Activated T-cell treated with anti-CD3 and anti-CD28 coated beads, Interleukin-2, amount 50 U/mL, for 1 hour (primary cell): ENCODE results near the gene SLC38A7.

Source experiments
- DNase-seq: peaks from one replicate; pipeline ENCODE4 v3.0.0-alpha.2; 2020

Gene SLC38A7

DNA sequence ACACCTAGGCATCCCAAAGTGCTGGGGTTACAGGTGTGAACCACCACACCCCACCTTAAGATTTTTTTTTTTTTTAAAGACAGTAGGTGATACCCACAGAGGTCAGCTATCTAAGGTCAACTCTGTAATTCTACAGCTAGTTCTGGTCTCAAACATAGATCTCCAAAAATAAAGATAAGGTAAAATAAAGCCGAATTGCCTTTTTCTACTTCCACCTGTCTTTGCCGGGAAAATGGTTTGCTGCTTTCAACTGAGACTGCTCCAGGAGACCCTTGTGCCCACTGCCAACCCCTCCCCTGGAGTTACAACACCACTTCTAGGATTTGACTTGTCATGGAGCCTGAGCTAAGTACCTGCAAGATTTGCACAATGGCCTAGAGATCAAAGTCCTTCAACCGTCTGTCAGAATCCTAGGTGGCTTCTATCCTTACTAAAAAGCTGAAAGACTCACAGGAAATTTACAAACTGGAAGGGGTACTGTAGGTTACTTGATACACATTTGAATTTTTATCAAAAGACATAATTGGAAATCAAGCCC is 50.2 kb downstream of the SLC38A7 start:
- no peak for DNase-seq

DNA sequence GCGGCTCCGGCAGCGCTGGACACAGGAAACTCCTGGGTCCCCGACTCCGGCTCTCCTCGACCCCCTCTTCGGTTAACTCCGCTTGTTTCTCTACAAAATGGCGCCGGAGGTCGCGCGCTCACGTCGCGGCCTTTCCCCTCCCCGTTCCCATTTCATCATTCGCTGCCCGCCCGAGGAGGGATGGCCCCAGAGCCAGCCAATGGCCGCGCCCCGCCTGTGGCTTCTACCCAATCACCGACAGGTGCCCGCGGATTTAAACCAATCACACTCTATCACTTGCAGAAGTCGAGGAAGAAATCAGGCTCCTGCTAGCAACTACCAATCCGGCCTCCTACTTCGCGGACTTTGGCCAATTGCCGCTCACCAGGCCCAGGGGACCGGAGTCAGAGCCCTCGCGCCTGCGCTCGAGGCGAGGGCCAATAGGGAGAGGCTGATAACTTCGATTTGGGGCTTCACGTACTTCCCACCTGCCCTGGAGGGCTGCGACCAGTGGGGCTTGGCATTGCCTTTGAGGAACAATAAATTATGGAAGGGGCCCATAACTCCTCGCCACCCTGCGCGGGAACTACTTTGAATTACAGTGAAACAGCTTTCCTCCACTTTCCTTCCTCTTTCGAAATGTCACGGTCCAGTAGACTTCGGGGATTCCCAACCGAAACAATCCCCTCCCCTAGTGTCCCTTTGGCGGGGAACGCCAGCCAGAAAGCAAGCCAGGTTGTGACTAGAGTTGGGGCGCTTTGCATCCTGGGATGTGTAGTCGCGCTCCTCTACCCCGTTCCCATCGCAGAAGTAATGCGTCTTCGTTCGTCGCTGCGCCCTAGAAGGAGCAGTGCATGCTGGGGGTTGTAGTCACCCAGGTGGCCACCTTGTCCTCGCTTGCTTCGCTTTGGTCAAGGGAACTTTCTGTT is 54.6 kb downstream of the SLC38A7 start, which contains the start of gene CNOT1:
Gene CNOT1, minus strand, starts transcription at position 94 of the 908 bp plus-strand sequence. CDS start 30,489 bp downstream, outside the sequence.
- DNase-seq = peak; percentile 97

DNA sequence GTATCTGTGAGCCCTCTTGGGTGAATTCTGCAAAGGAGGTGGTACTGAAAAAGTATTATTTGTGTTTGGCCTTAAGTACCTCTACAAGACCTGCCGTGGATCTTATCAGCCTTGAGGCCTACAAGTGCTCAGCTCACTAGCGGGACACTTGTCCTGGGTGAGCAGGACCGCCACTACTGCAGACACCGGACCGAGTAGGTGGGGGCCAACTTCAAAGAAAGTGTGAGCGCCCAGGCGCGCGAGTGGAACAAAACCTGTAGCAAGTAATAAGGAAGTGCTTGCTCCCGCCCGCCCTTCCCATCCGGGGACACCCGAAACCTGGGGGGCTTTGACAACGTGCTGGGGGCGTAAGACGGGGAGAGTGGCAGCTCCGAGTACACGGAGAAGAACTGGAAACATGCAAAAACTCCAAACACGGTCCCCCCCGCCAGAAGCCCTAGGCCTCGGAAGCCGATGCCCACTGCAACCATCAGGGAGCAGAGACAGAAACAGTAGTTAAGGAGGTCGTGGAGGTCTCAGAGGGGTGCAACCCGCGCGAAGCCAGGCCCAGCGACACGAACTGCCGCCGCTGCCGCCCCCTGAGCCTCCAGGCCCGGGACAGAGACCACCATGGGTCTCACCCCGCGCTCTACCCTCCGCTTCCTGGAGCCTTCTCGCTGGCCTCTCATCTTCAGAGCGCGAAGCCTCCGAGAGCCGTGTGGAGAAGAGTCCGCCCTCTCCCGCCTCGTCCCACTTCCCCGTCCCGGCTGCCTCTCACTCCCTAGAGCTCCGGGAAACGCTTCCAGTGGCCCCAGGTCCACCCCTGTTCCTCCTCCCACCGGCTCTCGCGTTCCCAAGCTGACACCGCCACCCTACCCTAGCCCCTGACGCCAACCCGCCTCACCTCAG is 55.5 kb downstream of the SLC38A7 start:
- DNase-seq = peak; percentile 64

DNA sequence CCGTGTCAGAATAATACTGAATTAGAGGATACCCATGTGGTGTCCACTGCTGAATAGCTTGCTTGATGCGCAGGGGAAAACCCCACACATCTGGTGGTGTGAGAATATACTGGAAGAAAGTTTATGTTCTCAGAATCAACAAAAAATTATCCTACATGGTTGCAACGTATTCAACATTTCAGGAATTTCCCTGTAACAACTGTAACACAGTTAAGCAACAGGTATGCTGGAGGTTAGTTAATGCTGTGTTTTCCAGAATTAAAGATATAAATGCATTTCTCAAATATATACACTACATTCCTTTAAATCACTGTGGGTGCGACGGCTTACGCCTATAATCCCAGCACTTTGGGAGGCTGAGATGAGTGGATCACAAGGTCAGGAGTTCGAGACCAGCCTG is 60.4 kb downstream of the SLC38A7 start:
- DNase-seq = no peak

DNA sequence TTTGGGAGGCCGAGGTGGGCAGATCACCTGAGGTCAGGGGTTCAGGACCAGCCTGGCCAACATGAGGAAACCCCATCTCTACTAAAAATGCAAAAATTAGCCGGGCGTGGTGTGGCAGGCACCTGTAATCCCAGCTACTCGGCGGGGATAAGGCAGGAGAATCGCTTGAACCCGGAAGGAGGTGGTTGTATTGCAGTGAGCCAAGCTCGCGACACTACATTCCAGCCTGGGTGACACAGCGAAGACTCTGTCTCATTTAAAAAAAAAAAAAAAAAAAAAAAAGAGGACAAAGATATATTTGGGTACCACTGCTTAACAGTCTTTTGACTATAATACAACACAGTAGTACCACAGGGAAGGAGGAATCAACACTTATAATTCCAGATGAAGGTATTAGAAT is 64.2 kb downstream of the SLC38A7 start:
- no peak for DNase-seq

DNA sequence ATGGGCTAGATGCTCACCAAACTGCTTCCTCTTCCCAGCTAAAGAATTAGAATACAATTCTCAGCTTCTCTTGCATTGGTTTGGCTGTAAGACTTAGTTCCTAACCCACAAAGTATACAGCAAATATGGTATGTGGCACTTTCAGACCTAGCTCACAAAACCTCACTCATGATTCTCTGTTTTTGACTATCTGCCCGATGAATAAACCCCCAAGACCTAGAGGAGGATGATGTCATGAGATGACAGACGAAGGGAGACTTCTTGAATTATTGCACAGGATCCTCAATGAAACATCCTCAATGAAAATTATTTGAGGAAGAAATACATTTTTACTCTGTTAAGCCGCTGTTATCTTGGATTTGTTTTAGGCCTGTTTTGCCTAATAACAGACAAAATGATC is 69.3 kb downstream of the SLC38A7 start:
- DNase-seq = no peak
